GM23248 (cell line): Measurements from ENCODE around the gene DGKB. TPM values are rescaled to one million over a fixed set of nuclear protein-coding genes. Genes with fewer than 3 reads are reported as not detected.
A peak's percentile ranks its signal among the peaks of the same experiment; 100 is the strongest.

Experiments
- DNase-seq: peaks from one replicate; pipeline ENCODE4 v3.0.0-alpha.2; 2015
- H2AFZ ChIP-seq: fragments of 200-600 bp; sonication (generic); 2 replicates; pipeline ENCODE4 v1.6.1; 2016; ENCODE audit warnings: antibody characterized with exemption
- H3F3A ChIP-seq: fragments of 200-600 bp; sonication (generic); 2 replicates; pipeline ENCODE4 v1.6.1; 2016; ENCODE audit warnings: mild to moderate bottlenecking, antibody characterized with exemption, mixed run types; ENCODE audit not compliant: insufficient read depth
- H3K27ac ChIP-seq: fragments of 200-600 bp; sonication (generic); 2 replicates; pipeline ENCODE4 v1.5.1; 2016; ENCODE audit warnings: mild to moderate bottlenecking
- H3K27me3 ChIP-seq: fragments of 200-600 bp; sonication (generic); replicated peaks from 2 replicates; pipeline ENCODE4 v1.6.1; 2016; ENCODE audit warnings: mild to moderate bottlenecking; ENCODE audit not compliant: insufficient read depth
- H3K36me3 ChIP-seq: fragments of 200-600 bp; sonication (generic); 2 replicates; pipeline ENCODE4 v1.6.1; 2016; ENCODE audit warnings: low read depth, mild to moderate bottlenecking
- H3K4me1 ChIP-seq: fragments of 200-600 bp; sonication (generic); 2 replicates; pipeline ENCODE4 v1.6.1; 2016; ENCODE audit warnings: mild to moderate bottlenecking; ENCODE audit not compliant: insufficient read depth
- H3K4me2 ChIP-seq: fragments of 200-600 bp; sonication (generic); one replicate; pipeline ENCODE4 v1.6.1; 2016; ENCODE audit warnings: mild to moderate bottlenecking; ENCODE audit not compliant: unreplicated experiment
- H3K4me3 ChIP-seq: fragments of 200-600 bp; sonication (generic); 2 replicates; pipeline ENCODE4 v1.5.1; 2016; ENCODE audit warnings: mild to moderate bottlenecking
- H3K79me2 ChIP-seq: fragments of 200-600 bp; sonication (generic); 2 replicates; pipeline ENCODE4 v1.6.1; 2016; ENCODE audit warnings: mild to moderate bottlenecking; ENCODE audit not compliant: insufficient read depth
- H3K9ac ChIP-seq: fragments of 200-600 bp; sonication (generic); 2 replicates; pipeline ENCODE4 v1.6.1; 2016; ENCODE audit warnings: mild to moderate bottlenecking
- H3K9me2 ChIP-seq: fragments of 200-600 bp; sonication (generic); 2 replicates; pipeline ENCODE4 v1.6.1; 2016; ENCODE audit warnings: mixed run types, mild to moderate bottlenecking, moderate library complexity; ENCODE audit not compliant: insufficient read depth
- H3K9me3 ChIP-seq: fragments of 200-600 bp; sonication (generic); one replicate; pipeline ENCODE4 v1.6.1; 2017; ENCODE audit warnings: low read depth
- H4K20me1 ChIP-seq: fragments of 200-600 bp; sonication (generic); 2 replicates; pipeline ENCODE4 v1.6.0; 2016; ENCODE audit not compliant: insufficient read depth
- EZH2 ChIP-seq: fragments of 200-600 bp; sonication (generic); IDR thresholded peaks from 2 replicates; pipeline ENCODE4 v1.6.1; 2018; ENCODE audit warnings: antibody characterized with exemption, mild to moderate bottlenecking; ENCODE audit not compliant: insufficient read depth, poor library complexity, severe bottlenecking
- EZH2phosphoT487 ChIP-seq: fragments of 200-600 bp; sonication (generic); IDR thresholded peaks from 2 replicates; pipeline ENCODE4 v1.6.1; 2018; ENCODE audit warnings: antibody characterized with exemption, moderate library complexity, mild to moderate bottlenecking, low read depth; ENCODE audit not compliant: insufficient read depth
- WGBS, 2 experiments: methylation state at CpG; one replicate each; pipeline ENCODE4 v1.1.6; 2015 to 2017; ENCODE audit warnings: low lambda C conversion rate in 2 of 2, low coverage in 1 of 2; ENCODE audit errors: missing lambda C conversion rate in 2 of 2; 5-methylcytosine and 5-hydroxymethylcytosine counted together
- in situ Hi-C: fragments of 300-500 bp; cut with MboI; formaldehyde crosslinking; loops from 2 replicates; pipeline ENCODE4 v1.15.0; 2020
- polyA plus RNA-seq: library from polyadenylated mRNA; unstranded; fragments of >200 nt; fragmentation: Nextera tagmentation; extraction: Ambion mirVana; gene quantifications from 2 replicates; pipeline ENCODE4 v1.2.1, GENCODE V29; 2016
- total RNA-seq: library from RNA; depleted of rRNA; stranded (reverse); fragments of >200 nt; shearing (Covaris generic); gene quantifications from 2 replicates; pipeline ENCODE4 v1.2.3, GENCODE V29; 2014

DGKB gene
- total and polyA plus RNA-seq, 2 experiments from 2014 or later = 0.65 to 1.7 TPM

- 93 to 98% methylated on average over 1 of the region's 1 CpG for WGBS, 2 experiments
- no peak for DNase-seq
- H3K27me3 ChIP-seq = no peaks in the 10 kb centered on the region
- peaks cover 18% of the 10 kb centered on the region for H3F3A ChIP-seq
- peak overlapping the region; percentile 82 for H3K4me2 ChIP-seq
- no peaks in the 10 kb centered on the region for H3K36me3 ChIP-seq
- no peak for TF ChIP-seq EZH2
- no peak for TF ChIP-seq EZH2phosphoT487
- H3K79me2 ChIP-seq = no peaks in the 10 kb centered on the region
- peak overlapping the region; percentile 41 for H3K27ac ChIP-seq
- in situ Hi-C loops = no loop called here
- H3K4me1 ChIP-seq = peaks cover 17% of the 10 kb centered on the region
- peak overlapping the region; percentile 51; the same call in 1 of the 2 replicates for H3K4me3 ChIP-seq
- H3K9ac ChIP-seq = no peak overlapping the region
- peaks cover 5% of the 10 kb centered on the region; the same call in 1 of the 2 replicates for H3K9me2 ChIP-seq
- no peaks in the 10 kb centered on the region for H3K9me3 ChIP-seq
- peak overlapping the region; percentile 62 for H2AFZ ChIP-seq
- no peaks in the 10 kb centered on the region for H4K20me1 ChIP-seq
Observed at GRCh38 chr7:14822481-14822854, 80.1 kb downstream of the DGKB start.

- H3F3A ChIP-seq = peaks cover 18% of the 10 kb centered on the region
- peak overlapping the region; percentile 51 for H3K4me3 ChIP-seq
- H3K4me2 ChIP-seq = peak overlapping the region; percentile 82
- no peaks in the 10 kb centered on the region for H4K20me1 ChIP-seq
- TF ChIP-seq EZH2phosphoT487 (no peak), EZH2 (no peak)
- H3K9ac ChIP-seq = no peak overlapping the region
- H3K27me3 ChIP-seq = no peaks in the 10 kb centered on the region
- peaks cover 5% of the 10 kb centered on the region; the same call in 1 of the 2 replicates for H3K9me2 ChIP-seq
- in situ Hi-C loops = no loop called here
- WGBS, 2 experiments = 11% methylated on average over 2 of the region's 2 CpGs
- DNase-seq = peak; percentile 56
- H3K4me1 ChIP-seq = peaks cover 17% of the 10 kb centered on the region
- H3K9me3 ChIP-seq = no peaks in the 10 kb centered on the region
- H2AFZ ChIP-seq = peak overlapping the region; percentile 62
- no peaks in the 10 kb centered on the region for H3K36me3 ChIP-seq
- no peaks in the 10 kb centered on the region for H3K79me2 ChIP-seq
- H3K27ac ChIP-seq = peak overlapping the region; percentile 41
Observed at GRCh38 chr7:14821757-14822480, 80.6 kb downstream of the DGKB start.

- no peaks in the 10 kb centered on the region for H3K79me2 ChIP-seq
- DNase-seq = no peak
- H3K36me3 ChIP-seq = no peaks in the 10 kb centered on the region
- H3K4me2 ChIP-seq = no peak overlapping the region
- peaks cover 17% of the 10 kb centered on the region for H3K4me1 ChIP-seq
- peaks cover 5% of the 10 kb centered on the region; the same call in 1 of the 2 replicates for H3K9me2 ChIP-seq
- no peaks in the 10 kb centered on the region for H3K27me3 ChIP-seq
- no peaks in the 10 kb centered on the region for H3K9me3 ChIP-seq
- H2AFZ ChIP-seq = no peak overlapping the region
- H3K4me3 ChIP-seq = no peak overlapping the region
- in situ Hi-C loops = no loop called here
- H3K27ac ChIP-seq = no peak overlapping the region
- no peaks in the 10 kb centered on the region for H4K20me1 ChIP-seq
- peaks cover 18% of the 10 kb centered on the region for H3F3A ChIP-seq
- TF ChIP-seq EZH2 (no peak), EZH2phosphoT487 (no peak)
- no peak overlapping the region for H3K9ac ChIP-seq
- 85 to 95% methylated on average over 3 of the region's 3 CpGs for WGBS, 2 experiments
Observed at GRCh38 chr7:14818871-14819270, 83.7 kb downstream of the DGKB start.

GRCh38 chr7:14817829-14818614, 84.5 kb downstream of the DGKB start:
- Histone ChIP-seq H3K9me3 (no peaks in the 10 kb centered on the region), H3K9ac (no peak overlapping the region), H3K79me2 (no peaks in the 10 kb centered on the region), H3K4me3 (no peak overlapping the region), H3K36me3 (no peaks in the 10 kb centered on the region), H3F3A (peaks cover 18% of the 10 kb centered on the region), H3K4me2 (no peak overlapping the region), H3K27ac (no peak overlapping the region), H3K27me3 (no peaks in the 10 kb centered on the region), H3K9me2 (peaks cover 5% of the 10 kb centered on the region; the same call in 1 of the 2 replicates), H2AFZ (no peak overlapping the region), H3K4me1 (peaks cover 17% of the 10 kb centered on the region), H4K20me1 (no peaks in the 10 kb centered on the region)
- no peak for TF ChIP-seq EZH2
- TF ChIP-seq EZH2phosphoT487 = no peak
- WGBS, 2 experiments = 80 to 84% methylated on average over 4 of the region's 4 CpGs
- no peak for DNase-seq
- in situ Hi-C loops = no loop called here
